ENCODE results near the gene DIAPH3.

DNA sequence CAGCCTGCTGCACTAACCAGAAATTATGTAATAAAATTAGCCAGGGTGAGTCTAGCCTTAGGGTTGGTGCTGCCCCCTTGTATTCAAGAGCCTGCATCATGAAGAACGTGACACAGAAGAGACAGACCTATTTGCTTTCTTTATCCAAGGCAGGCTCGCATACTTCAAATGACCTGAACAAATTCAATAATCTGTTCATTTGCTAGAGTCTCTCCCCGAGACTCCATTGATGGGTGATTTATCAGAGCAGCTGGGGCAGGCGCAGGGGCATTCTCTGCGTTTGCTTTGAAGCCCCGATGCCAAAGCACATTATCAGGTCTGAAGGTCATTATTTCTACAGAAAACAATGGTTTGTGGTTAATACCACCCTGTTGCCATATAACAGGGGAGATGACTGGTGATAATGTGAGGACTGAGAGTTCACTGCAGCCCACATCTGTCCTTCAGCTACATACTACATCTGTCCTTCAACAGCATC lies 520.3 kb downstream of the DIAPH3 start:
- TF ChIP-seq POLR2AphosphoS5 (IDR thresholded peaks at IDR 0.05; ENCODE audit: low read depth, low read length) (no peak), TCF12 (IDR thresholded peaks at IDR 0.05) (no peak), RAD21 (IDR thresholded peaks at IDR 0.05; ENCODE audit: low read length) (peak; percentile 44; the same call in 1 of the 2 replicates), SIN3A (IDR thresholded peaks at IDR 0.05; ENCODE audit: borderline replicate concordance, low read depth, low read length) (no peak)
- TF ChIP-seq, protein P1, sequence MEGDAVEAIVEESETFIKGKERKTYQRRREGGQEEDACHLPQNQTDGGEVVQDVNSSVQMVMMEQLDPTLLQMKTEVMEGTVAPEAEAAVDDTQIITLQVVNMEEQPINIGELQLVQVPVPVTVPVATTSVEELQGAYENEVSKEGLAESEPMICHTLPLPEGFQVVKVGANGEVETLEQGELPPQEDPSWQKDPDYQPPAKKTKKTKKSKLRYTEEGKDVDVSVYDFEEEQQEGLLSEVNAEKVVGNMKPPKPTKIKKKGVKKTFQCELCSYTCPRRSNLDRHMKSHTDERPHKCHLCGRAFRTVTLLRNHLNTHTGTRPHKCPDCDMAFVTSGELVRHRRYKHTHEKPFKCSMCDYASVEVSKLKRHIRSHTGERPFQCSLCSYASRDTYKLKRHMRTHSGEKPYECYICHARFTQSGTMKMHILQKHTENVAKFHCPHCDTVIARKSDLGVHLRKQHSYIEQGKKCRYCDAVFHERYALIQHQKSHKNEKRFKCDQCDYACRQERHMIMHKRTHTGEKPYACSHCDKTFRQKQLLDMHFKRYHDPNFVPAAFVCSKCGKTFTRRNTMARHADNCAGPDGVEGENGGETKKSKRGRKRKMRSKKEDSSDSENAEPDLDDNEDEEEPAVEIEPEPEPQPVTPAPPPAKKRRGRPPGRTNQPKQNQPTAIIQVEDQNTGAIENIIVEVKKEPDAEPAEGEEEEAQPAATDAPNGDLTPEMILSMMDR (IDR thresholded peaks at IDR 0.05), result no peak

Data from SK-N-SH (cell line).